IMR-90 (cell line): ENCODE measurements around the gene C1QC. TPM values are rescaled to one million over a fixed set of nuclear protein-coding genes. Genes with fewer than 3 reads are reported as not detected.

Experiments used
- ATAC-seq: fragments of 200-7000 bp; cut with Tn5 transposase; 2 replicates; pipeline ENCODE4 v1.9.1; 2020; ENCODE audit warnings: low read depth, mild to moderate bottlenecking, moderate library complexity
- BruUV-seq: library from RNA; stranded (reverse); fragments of 400-500 nt; replicated peaks from 2 replicates; lab custom pipeline; 2021; lab: Mats Ljungman, UMichigan
- CTCF ChIA-PET: fragments of 300-600 bp; formaldehyde crosslinking; extraction: SDS; loops from one replicate; lab custom pipeline; 2021; ENCODE audit warnings: antibody characterized with exemption; lab: Yijun Ruan, JAX
- POLR2A ChIA-PET: fragments of 300-600 bp; sonication (Branson Sonifier 250); formaldehyde crosslinking; loops from one replicate; lab custom pipeline; 2022; ENCODE audit warnings: antibody characterized with exemption; ENCODE audit not compliant: unreplicated experiment; lab: Charles Lee
- DNase-seq: peaks from one replicate; pipeline ENCODE4 v3.0.0; 2013
- H2AFZ ChIP-seq: replicated peaks from 2 replicates; pipeline ENCODE3; 2013; ENCODE audit warnings: low read length, mild to moderate bottlenecking; ENCODE audit not compliant: poor library complexity
- H2AK5ac ChIP-seq: 2 replicates; pipeline ENCODE4 v1.6.1; 2013; ENCODE audit warnings: low read depth, low read length, inconsistent platforms
- H2AK9ac ChIP-seq: replicated peaks from 2 replicates; pipeline ENCODE3; 2013; ENCODE audit warnings: mild to moderate bottlenecking, low read depth, low read length, moderate library complexity; ENCODE audit not compliant: poor library complexity
- H2BK120ac ChIP-seq: 2 replicates; pipeline ENCODE4 v1.6.1; 2013; ENCODE audit warnings: low read depth, low read length, inconsistent platforms
- H2BK15ac ChIP-seq: 3 replicates; pipeline ENCODE4 v1.6.1; 2013; ENCODE audit warnings: low read depth, low read length, inconsistent platforms
- H2BK20ac ChIP-seq: 2 replicates; pipeline ENCODE4 v1.6.1; 2013; ENCODE audit warnings: low read depth, mild to moderate bottlenecking, inconsistent platforms, low read length, moderate library complexity
- H2BK5ac ChIP-seq: 2 replicates; pipeline ENCODE4 v1.6.1; 2013; ENCODE audit warnings: mild to moderate bottlenecking, low read depth, low read length, inconsistent platforms; ENCODE audit not compliant: poor library complexity, severe bottlenecking
- H3K14ac ChIP-seq: replicated peaks from 2 replicates; pipeline ENCODE4 v1.6.1; 2013; ENCODE audit warnings: low read depth, low read length, inconsistent platforms
- H3K18ac ChIP-seq: 2 replicates; pipeline ENCODE4 v1.6.1; 2013; ENCODE audit warnings: low read depth, low read length, control low read depth
- H3K23ac ChIP-seq: 2 replicates; pipeline ENCODE4 v1.6.1; 2013; ENCODE audit warnings: low read depth, low read length, inconsistent platforms
- H3K27ac ChIP-seq: 2 replicates; pipeline ENCODE4 v1.5.1; 2013; ENCODE audit warnings: mild to moderate bottlenecking, control low read depth, low read length; ENCODE audit not compliant: insufficient read depth
- H3K27me3 ChIP-seq: 2 replicates; pipeline ENCODE4 v1.6.1; 2013; ENCODE audit warnings: low read length; ENCODE audit not compliant: control insufficient read depth, insufficient read depth
- H3K36me3 ChIP-seq: 2 replicates; pipeline ENCODE4 v1.6.1; 2013; ENCODE audit warnings: low read length, mixed read lengths; ENCODE audit not compliant: control insufficient read depth, insufficient read depth
- H3K4ac ChIP-seq: 2 replicates; pipeline ENCODE4 v1.6.1; 2013; ENCODE audit warnings: low read depth, low read length, inconsistent platforms
- H3K4me1 ChIP-seq: 2 replicates; pipeline ENCODE4 v1.6.1; 2013; ENCODE audit warnings: low read length, mixed read lengths; ENCODE audit not compliant: control insufficient read depth, insufficient read depth
- H3K4me2 ChIP-seq: 2 replicates; pipeline ENCODE4 v1.6.1; 2013; ENCODE audit warnings: low read depth, mild to moderate bottlenecking, control low read depth, low read length, moderate library complexity
- H3K4me3 ChIP-seq: 2 replicates; pipeline ENCODE4 v1.5.1; 2013; ENCODE audit warnings: low read depth, mild to moderate bottlenecking, control low read depth, low read length, moderate library complexity; ENCODE audit not compliant: insufficient read depth
- H3K56ac ChIP-seq: 2 replicates; pipeline ENCODE4 v1.6.1; 2013; ENCODE audit warnings: low read length, inconsistent platforms; ENCODE audit not compliant: insufficient read depth; ENCODE audit errors: extremely low read depth
- H3K79me1 ChIP-seq, 2 experiments: 2 replicates each; pipeline ENCODE4 v1.6.1; 2013; ENCODE audit warnings: low read length in 2 of 2, inconsistent platforms in 1 of 2, low read depth in 1 of 2
- H3K9ac ChIP-seq: 2 replicates; pipeline ENCODE4 v1.6.1; 2013; ENCODE audit warnings: low read depth, low read length, control low read depth
- H3K9me1 ChIP-seq: 2 replicates; pipeline ENCODE4 v1.6.1; 2013; ENCODE audit warnings: low read length, inconsistent platforms; ENCODE audit not compliant: insufficient read depth
- H3K9me3 ChIP-seq: 2 replicates; pipeline ENCODE4 v1.6.1; 2013; ENCODE audit warnings: low read length; ENCODE audit not compliant: control insufficient read depth, insufficient read depth
- H4K20me1 ChIP-seq: 2 replicates; pipeline ENCODE4 v1.6.1; 2013; ENCODE audit warnings: low read length, inconsistent platforms; ENCODE audit not compliant: insufficient read depth
- H4K5ac ChIP-seq: 2 replicates; pipeline ENCODE4 v1.6.1; 2013; ENCODE audit warnings: mild to moderate bottlenecking, low read depth, low read length, control low read depth
- H4K8ac ChIP-seq, 2 experiments: 2 replicates each; pipeline ENCODE4 v1.6.1; 2013; ENCODE audit warnings: low read depth in 2 of 2, low read length in 2 of 2, control low read depth in 1 of 2, inconsistent platforms in 1 of 2
- H4K91ac ChIP-seq: 2 replicates; pipeline ENCODE4 v1.6.1; 2013; ENCODE audit warnings: low read depth, low read length, inconsistent platforms; ENCODE audit not compliant: insufficient read depth
- BHLHE40 ChIP-seq: fragments of 150-350 bp; IDR thresholded peaks from 2 replicates; pipeline ENCODE4 v1.6.1; 2016; ENCODE audit warnings: mild to moderate bottlenecking, low read depth, low read length
- CEBPB ChIP-seq: IDR thresholded peaks from 2 replicates; pipeline ENCODE4 v1.6.1; 2012; ENCODE audit warnings: low read depth, low read length, improper control_type of control experiment
- CHD1 ChIP-seq: IDR thresholded peaks from 2 replicates; pipeline ENCODE4 v1.6.1; 2012; ENCODE audit warnings: low read depth, low read length, improper control_type of control experiment
- FOS ChIP-seq: fragments of 150-350 bp; IDR thresholded peaks from 2 replicates; pipeline ENCODE4 v1.6.1; 2016; ENCODE audit warnings: low read depth, low read length
- MAFK ChIP-seq: IDR thresholded peaks from 2 replicates; pipeline ENCODE4 v1.6.1; 2012; ENCODE audit warnings: low read depth, low read length, improper control_type of control experiment
- MAZ ChIP-seq: IDR thresholded peaks from 2 replicates; pipeline ENCODE4 v1.6.1; 2012; ENCODE audit warnings: low read depth, mild to moderate bottlenecking, low read length, improper control_type of control experiment, moderate library complexity, borderline replicate concordance
- MXI1 ChIP-seq: IDR thresholded peaks from 2 replicates; pipeline ENCODE4 v1.6.1; 2012; ENCODE audit warnings: low read depth, mild to moderate bottlenecking, low read length, moderate library complexity, borderline replicate concordance
- NFE2L2 ChIP-seq: fragments of 150-350 bp; IDR thresholded peaks from 2 replicates; pipeline ENCODE4 v1.6.1; 2016; ENCODE audit warnings: low read depth, mild to moderate bottlenecking, low read length
- POLR2A ChIP-seq: IDR thresholded peaks from 2 replicates; pipeline ENCODE4 v1.6.1; 2012; ENCODE audit warnings: mild to moderate bottlenecking, low read depth, low read length
- RAD21 ChIP-seq: IDR thresholded peaks from 2 replicates; pipeline ENCODE4 v1.6.1; 2012; ENCODE audit warnings: low read length, improper control_type of control experiment
- RCOR1 ChIP-seq: IDR thresholded peaks from 2 replicates; pipeline ENCODE4 v1.6.1; 2012; ENCODE audit warnings: mild to moderate bottlenecking, low read length, improper control_type of control experiment; ENCODE audit not compliant: insufficient replicate concordance
- RFX5 ChIP-seq: IDR thresholded peaks from 2 replicates; pipeline ENCODE4 v1.8.0; 2012; ENCODE audit warnings: low read depth, mild to moderate bottlenecking, low read length, moderate library complexity
- SMC3 ChIP-seq: fragments of 150-350 bp; IDR thresholded peaks from 2 replicates; pipeline ENCODE4 v1.6.1; 2016; ENCODE audit warnings: low read depth, mild to moderate bottlenecking, antibody characterized with exemption, low read length, moderate library complexity
- WGBS, 2 experiments: methylation state at CpG; one replicate each; pipeline versions ENCODE4 v1.1.5 to v1.1.7; 2013; ENCODE audit warnings: missing lambda C conversion rate in 2 of 2; ENCODE audit not compliant: insufficient read length in 1 of 2; ENCODE audit errors: extremely low coverage in 2 of 2; 5-methylcytosine and 5-hydroxymethylcytosine counted together
- dilution Hi-C: fragments of 300-500 bp; cut with HindIII; formaldehyde crosslinking; loops from one replicate; pipeline ENCODE4 v1.14.3; 2018; ENCODE audit warnings: low sequenced_read_pairs; ENCODE audit not compliant: unreplicated experiment
- in situ Hi-C: fragments of 300-500 bp; cut with MboI; formaldehyde crosslinking; loops from 3 replicates; pipeline ENCODE4 v1.14.3; 2019; ENCODE audit warnings: low sequenced_read_pairs, inconsistent platforms, mixed read lengths
- intact Hi-C: fragments of 100-400 bp; cut with micrococcal nuclease; formaldehyde crosslinking; loops from 2 replicates; pipeline ENCODE4 v1.10.0; 2022
- polyA plus RNA-seq, 3 experiments: library from polyadenylated mRNA; depleted of rRNA; stranded (reverse); fragments of >200 nt; gene quantifications; 2 replicates each; pipeline ENCODE4 v1.2.3, GENCODE V29; 2012; ENCODE audit warnings: low replicate concordance in 1 of 3
- total RNA-seq: library from RNA; depleted of rRNA; stranded (reverse); fragments of >200 nt; gene quantifications from 2 replicates; pipeline ENCODE4 v1.2.3, GENCODE V29; 2012
- TF ChIP-seq, protein P1 (sequence below): fragments of 150-350 bp; IDR thresholded peaks from 2 replicates; pipeline ENCODE4 v1.6.1; 2016; ENCODE audit warnings: low read depth, mild to moderate bottlenecking, low read length, moderate library complexity, borderline replicate concordance
- TF ChIP-seq, protein P2 (sequence below): conservative IDR thresholded peaks from 2 replicates; pipeline ENCODE4 v1.5.1; 2012; ENCODE audit warnings: mild to moderate bottlenecking, low read depth, low read length, improper control_type of control experiment
- TF ChIP-seq, protein P3 (sequence below): fragments of 150-350 bp; IDR thresholded peaks from 2 replicates; pipeline ENCODE4 v1.6.1; 2017; ENCODE audit warnings: mild to moderate bottlenecking, antibody characterized with exemption, low read length, low read depth

C1QC gene
- total and polyA plus RNA-seq, 2 of the 4 experiments (the other 2 are of a cell fraction) = not detected

DNA sequence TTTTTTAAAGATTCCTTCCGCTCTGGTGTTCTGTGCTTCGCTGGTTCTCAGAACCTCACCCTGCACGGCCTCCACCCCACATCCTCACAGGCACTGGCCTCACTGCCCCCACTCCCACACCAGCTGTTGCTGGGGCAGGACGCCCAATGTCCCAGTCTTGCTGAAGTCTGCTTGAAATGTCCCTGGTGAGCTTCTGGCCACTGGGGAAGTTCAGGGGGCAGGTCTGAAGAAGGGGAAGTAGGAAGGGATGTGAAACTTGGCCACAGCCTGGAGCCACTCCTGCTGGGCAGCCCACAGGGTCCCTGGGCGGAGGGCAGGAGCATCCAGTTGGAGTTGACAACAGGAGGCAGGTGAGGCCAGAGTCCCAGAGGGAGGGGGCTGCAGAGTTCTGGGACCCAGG lies 7.1 kb upstream of the C1QC start, which contains the start of gene C1QA:
TSS of gene C1QA (plus strand) at position 276 of the 400 bp plus-strand sequence. CDS start 989 bp downstream, outside the sequence.
- no peak within 1 kb of the TSS for H4K8ac ChIP-seq
- no peaks in the 10 kb centered on the region for H3K79me1 ChIP-seq
- ChIA-PET POLR2A (no interaction called here), CTCF (no interaction called here)
- no peak within 1 kb of the TSS for H2BK20ac ChIP-seq
- no peak for ATAC-seq
- no peaks in the 10 kb centered on the region for H3K9me1 ChIP-seq
- dilution Hi-C loops (no loop called here), in situ Hi-C loops (no loop called here), intact Hi-C loops (no loop called here)
- 60% methylated on average over 2 of the region's 5 CpGs; no CpG with 5 or more reads in 1 of the 2 experiments for WGBS, 2 experiments
- H4K91ac ChIP-seq = no peak within 1 kb of the TSS
- peaks cover 51% of the 10 kb centered on the region for H3K27me3 ChIP-seq
- peak within 1 kb of the TSS; percentile 32 for H2AFZ ChIP-seq
- no peak within 1 kb of the TSS for H3K9ac ChIP-seq
- H3K14ac ChIP-seq = no peak within 1 kb of the TSS
- H2BK120ac ChIP-seq = no peak within 1 kb of the TSS
- no peak within 1 kb of the TSS for H3K4ac ChIP-seq
- H2AK9ac ChIP-seq = no peak within 1 kb of the TSS
- no peak within 1 kb of the TSS for H2AK5ac ChIP-seq
- H4K20me1 ChIP-seq = no peaks in the 10 kb centered on the region
- no peaks in the 10 kb centered on the region for H3K36me3 ChIP-seq
- peaks cover 3% of the 10 kb centered on the region; the same call in 1 of the 2 replicates for H3K9me3 ChIP-seq
- no peak within 1 kb of the TSS for H3K4me2 ChIP-seq
- H2BK5ac ChIP-seq = no peak within 1 kb of the TSS
- no peak for DNase-seq
- H3K18ac ChIP-seq = no peak within 1 kb of the TSS
- no peak within 1 kb of the TSS for H3K4me3 ChIP-seq
- no peak within 1 kb of the TSS for H3K27ac ChIP-seq
- no peak within 1 kb of the TSS for H3K56ac ChIP-seq
- H3K23ac ChIP-seq = no peak within 1 kb of the TSS
- H3K4me1 ChIP-seq = no peaks in the 10 kb centered on the region; the same call in 1 of the 2 replicates
- H4K5ac ChIP-seq = no peak within 1 kb of the TSS
- H2BK15ac ChIP-seq = no peak within 1 kb of the TSS
- BruUV-seq = no TSS peak
- TF ChIP-seq RAD21 (no peak), MAZ (no peak), CHD1 (no peak), MAFK (no peak), RFX5 (no peak), BHLHE40 (no peak), SMC3 (no peak), CEBPB (no peak), FOS (no peak), NFE2L2 (no peak), POLR2A (no peak), MXI1 (no peak), RCOR1 (no peak)
- TF ChIP-seq, protein P1, sequence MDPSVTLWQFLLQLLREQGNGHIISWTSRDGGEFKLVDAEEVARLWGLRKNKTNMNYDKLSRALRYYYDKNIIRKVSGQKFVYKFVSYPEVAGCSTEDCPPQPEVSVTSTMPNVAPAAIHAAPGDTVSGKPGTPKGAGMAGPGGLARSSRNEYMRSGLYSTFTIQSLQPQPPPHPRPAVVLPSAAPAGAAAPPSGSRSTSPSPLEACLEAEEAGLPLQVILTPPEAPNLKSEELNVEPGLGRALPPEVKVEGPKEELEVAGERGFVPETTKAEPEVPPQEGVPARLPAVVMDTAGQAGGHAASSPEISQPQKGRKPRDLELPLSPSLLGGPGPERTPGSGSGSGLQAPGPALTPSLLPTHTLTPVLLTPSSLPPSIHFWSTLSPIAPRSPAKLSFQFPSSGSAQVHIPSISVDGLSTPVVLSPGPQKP = no peak
- TF ChIP-seq, protein P2, sequence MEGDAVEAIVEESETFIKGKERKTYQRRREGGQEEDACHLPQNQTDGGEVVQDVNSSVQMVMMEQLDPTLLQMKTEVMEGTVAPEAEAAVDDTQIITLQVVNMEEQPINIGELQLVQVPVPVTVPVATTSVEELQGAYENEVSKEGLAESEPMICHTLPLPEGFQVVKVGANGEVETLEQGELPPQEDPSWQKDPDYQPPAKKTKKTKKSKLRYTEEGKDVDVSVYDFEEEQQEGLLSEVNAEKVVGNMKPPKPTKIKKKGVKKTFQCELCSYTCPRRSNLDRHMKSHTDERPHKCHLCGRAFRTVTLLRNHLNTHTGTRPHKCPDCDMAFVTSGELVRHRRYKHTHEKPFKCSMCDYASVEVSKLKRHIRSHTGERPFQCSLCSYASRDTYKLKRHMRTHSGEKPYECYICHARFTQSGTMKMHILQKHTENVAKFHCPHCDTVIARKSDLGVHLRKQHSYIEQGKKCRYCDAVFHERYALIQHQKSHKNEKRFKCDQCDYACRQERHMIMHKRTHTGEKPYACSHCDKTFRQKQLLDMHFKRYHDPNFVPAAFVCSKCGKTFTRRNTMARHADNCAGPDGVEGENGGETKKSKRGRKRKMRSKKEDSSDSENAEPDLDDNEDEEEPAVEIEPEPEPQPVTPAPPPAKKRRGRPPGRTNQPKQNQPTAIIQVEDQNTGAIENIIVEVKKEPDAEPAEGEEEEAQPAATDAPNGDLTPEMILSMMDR = no peak
- TF ChIP-seq, protein P3, sequence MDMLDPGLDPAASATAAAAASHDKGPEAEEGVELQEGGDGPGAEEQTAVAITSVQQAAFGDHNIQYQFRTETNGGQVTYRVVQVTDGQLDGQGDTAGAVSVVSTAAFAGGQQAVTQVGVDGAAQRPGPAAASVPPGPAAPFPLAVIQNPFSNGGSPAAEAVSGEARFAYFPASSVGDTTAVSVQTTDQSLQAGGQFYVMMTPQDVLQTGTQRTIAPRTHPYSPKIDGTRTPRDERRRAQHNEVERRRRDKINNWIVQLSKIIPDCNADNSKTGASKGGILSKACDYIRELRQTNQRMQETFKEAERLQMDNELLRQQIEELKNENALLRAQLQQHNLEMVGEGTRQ = no peak
